ENCODE results near the gene PRDM2. TPM values are rescaled to one million over a fixed set of nuclear protein-coding genes. Genes with fewer than 3 reads are reported as not detected.
A peak's percentile ranks its signal among the peaks of the same experiment; 100 is the strongest.

Gene PRDM2
- total RNA-seq, 3 donors from 2014 or later (not counting 1 experiment from before 2014, with no cell fraction given): 168 to 193 (median 184) TPM

DNA sequence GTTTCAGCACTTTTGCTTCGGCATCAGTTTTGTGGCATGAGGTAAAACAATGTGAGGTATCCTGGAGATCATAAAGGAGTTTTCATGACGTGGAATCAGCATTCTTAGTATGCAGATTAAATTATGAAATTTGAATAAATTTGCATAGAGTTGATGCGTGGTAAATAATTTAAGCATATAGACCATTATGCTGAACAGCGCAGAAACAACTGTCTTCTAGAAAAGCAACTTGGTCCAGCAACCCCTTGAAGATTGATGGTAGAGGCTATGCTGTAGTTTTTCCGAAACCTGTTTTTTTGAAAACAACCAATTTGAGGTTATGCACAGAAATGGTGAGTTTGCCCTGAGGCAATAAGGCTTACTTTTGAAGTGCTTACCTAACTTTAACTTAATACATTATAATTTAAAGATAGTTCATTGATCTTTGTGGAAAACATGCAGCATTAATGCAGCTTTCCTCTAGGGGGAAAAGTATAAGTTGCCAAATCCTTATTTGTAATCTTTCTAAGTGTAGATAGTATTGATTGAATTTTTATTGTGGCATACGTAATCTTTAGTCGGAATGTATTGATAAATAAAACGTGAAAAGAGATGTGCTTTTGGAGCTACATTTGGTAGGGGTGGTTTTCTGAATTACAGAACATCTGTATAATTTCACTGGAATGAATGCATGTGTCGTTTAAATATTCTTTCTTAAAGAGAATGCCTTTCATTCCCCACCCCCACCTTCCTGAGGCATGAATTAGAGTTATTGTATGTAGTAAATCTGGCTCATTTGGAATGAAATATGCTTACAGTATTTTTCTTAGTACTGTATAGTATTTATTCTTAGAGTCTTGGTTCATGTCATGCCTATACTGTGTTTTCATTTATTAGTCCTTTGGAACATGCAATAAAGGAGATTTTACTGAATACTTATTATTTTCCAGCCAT, 3.8 kb downstream of the PRDM2 start:
- no peaks in the 10 kb centered on the region for H3K9me3 Mint-ChIP-seq
- Histone ChIP-seq H3K4me1 (ENCODE audit: control insufficient read depth, insufficient read depth, low read length) (peaks cover 17% of the 10 kb centered on the region), H3K36me3 (ENCODE audit: control insufficient read depth, insufficient read depth, low read length) (no peaks in the 10 kb centered on the region), H3K27me3 (ENCODE audit: control insufficient read depth, insufficient read depth, low read length) (no peaks in the 10 kb centered on the region), H3K9me3 (ENCODE audit: control insufficient read depth, insufficient read depth, low read length) (no peaks in the 10 kb centered on the region), H3K4me3 (ENCODE audit: low read length) (no peak overlapping the region), H3K27ac (ENCODE audit: low read length) (peak overlapping the region; percentile 92)
- whole genome bisulfite sequencing (ENCODE audit: insufficient coverage): 94% methylated on average over 8 of the region's 9 CpGs
- peak overlapping the region in 1 of 2 donors; percentile 96 for H3K27ac Mint-ChIP-seq
- H3K4me3 Mint-ChIP-seq: no peak overlapping the region
- H3K36me3 Mint-ChIP-seq: no peaks in the 10 kb centered on the region
- TF ChIP-seq, protein P1, sequence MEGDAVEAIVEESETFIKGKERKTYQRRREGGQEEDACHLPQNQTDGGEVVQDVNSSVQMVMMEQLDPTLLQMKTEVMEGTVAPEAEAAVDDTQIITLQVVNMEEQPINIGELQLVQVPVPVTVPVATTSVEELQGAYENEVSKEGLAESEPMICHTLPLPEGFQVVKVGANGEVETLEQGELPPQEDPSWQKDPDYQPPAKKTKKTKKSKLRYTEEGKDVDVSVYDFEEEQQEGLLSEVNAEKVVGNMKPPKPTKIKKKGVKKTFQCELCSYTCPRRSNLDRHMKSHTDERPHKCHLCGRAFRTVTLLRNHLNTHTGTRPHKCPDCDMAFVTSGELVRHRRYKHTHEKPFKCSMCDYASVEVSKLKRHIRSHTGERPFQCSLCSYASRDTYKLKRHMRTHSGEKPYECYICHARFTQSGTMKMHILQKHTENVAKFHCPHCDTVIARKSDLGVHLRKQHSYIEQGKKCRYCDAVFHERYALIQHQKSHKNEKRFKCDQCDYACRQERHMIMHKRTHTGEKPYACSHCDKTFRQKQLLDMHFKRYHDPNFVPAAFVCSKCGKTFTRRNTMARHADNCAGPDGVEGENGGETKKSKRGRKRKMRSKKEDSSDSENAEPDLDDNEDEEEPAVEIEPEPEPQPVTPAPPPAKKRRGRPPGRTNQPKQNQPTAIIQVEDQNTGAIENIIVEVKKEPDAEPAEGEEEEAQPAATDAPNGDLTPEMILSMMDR (IDR thresholded peaks at IDR 0.05): no peak
- intact Hi-C loops (cut with micrococcal nuclease): loop anchor here (2.0 to 5.0 kb wide), 2 partner anchors 27 to 48 kb away; no protein-coding TSS in a partner anchor
- H3K4me1 Mint-ChIP-seq: peaks cover 37 to 39% of the 10 kb centered on the region in 2 donors
- no peaks in the 10 kb centered on the region for H3K27me3 Mint-ChIP-seq (ENCODE audit: low read depth in 2 of 2)
- ATAC-seq: no peak
- no peak for DNase-seq

GRCh38 chr1:13706046-13706445, 6.1 kb downstream of the PRDM2 start:
- Histone ChIP-seq H3K4me3 (ENCODE audit: low read length) (no peak overlapping the region), H3K27me3 (ENCODE audit: control insufficient read depth, insufficient read depth, low read length) (no peaks in the 10 kb centered on the region), H3K9me3 (ENCODE audit: control insufficient read depth, insufficient read depth, low read length) (no peaks in the 10 kb centered on the region), H3K36me3 (ENCODE audit: control insufficient read depth, insufficient read depth, low read length) (no peaks in the 10 kb centered on the region), H3K27ac (ENCODE audit: low read length) (no peak overlapping the region), H3K4me1 (ENCODE audit: control insufficient read depth, insufficient read depth, low read length) (peaks cover 2% of the 10 kb centered on the region)
- ATAC-seq: no peak
- intact Hi-C loops (cut with micrococcal nuclease): no loop called here
- TF ChIP-seq, protein P1 (IDR thresholded peaks at IDR 0.05): no peak
- no peak overlapping the region for H3K4me3 Mint-ChIP-seq
- WGBS (ENCODE audit: insufficient coverage): 64% methylated on average over 2 of the region's 2 CpGs
- H3K27me3 Mint-ChIP-seq (ENCODE audit: low read depth in 2 of 2): no peaks in the 10 kb centered on the region
- H3K36me3 Mint-ChIP-seq: no peaks in the 10 kb centered on the region
- H3K9me3 Mint-ChIP-seq: no peaks in the 10 kb centered on the region
- no peak overlapping the region for H3K27ac Mint-ChIP-seq
- H3K4me1 Mint-ChIP-seq: peaks cover 25 to 26% of the 10 kb centered on the region in 2 donors
- no peak for DNase-seq

GRCh38 chr1:13707164-13707563, 7.2 kb downstream of the PRDM2 start:
- H3K4me1 ChIP-seq (ENCODE audit: control insufficient read depth, insufficient read depth, low read length): peaks cover 2% of the 10 kb centered on the region
- no peaks in the 10 kb centered on the region for H3K27me3 ChIP-seq (ENCODE audit: control insufficient read depth, insufficient read depth, low read length)
- no peak overlapping the region for H3K27ac ChIP-seq (ENCODE audit: low read length)
- Mint-ChIP-seq H3K4me1 (peaks cover 17% of the 10 kb centered on the region in 2 donors), H3K36me3 (no peaks in the 10 kb centered on the region), H3K4me3 (no peak overlapping the region), H3K27ac (no peak overlapping the region), H3K9me3 (no peaks in the 10 kb centered on the region), H3K27me3 (ENCODE audit: low read depth in 2 of 2) (no peaks in the 10 kb centered on the region)
- H3K9me3 ChIP-seq (ENCODE audit: control insufficient read depth, insufficient read depth, low read length): no peaks in the 10 kb centered on the region
- no peak overlapping the region for H3K4me3 ChIP-seq (ENCODE audit: low read length)
- TF ChIP-seq, protein P1 (IDR thresholded peaks at IDR 0.05): no peak
- 94% methylated on average over 3 of the region's 3 CpGs for WGBS (ENCODE audit: insufficient coverage)
- no peak for DNase-seq
- intact Hi-C loops (cut with micrococcal nuclease): no loop called here
- no peak for ATAC-seq
- H3K36me3 ChIP-seq (ENCODE audit: control insufficient read depth, insufficient read depth, low read length): no peaks in the 10 kb centered on the region
